Activated T-cell treated with anti-CD3 and anti-CD28 coated beads, Interleukin-2, amount 50 U/mL, for 4 hours (primary cell): Measurements from ENCODE around the gene ABCD1. TPM values are rescaled to one million over a fixed set of nuclear protein-coding genes. Genes with fewer than 3 reads are reported as not detected.

Source experiments
- ATAC-seq, 2 donors: fragments of 200-7000 bp; cut with Tn5 transposase; one replicate each; pipeline ENCODE4 v1.10.0; 2021
- DNase-seq: peaks from one replicate; pipeline ENCODE4 v3.0.0-alpha.2; 2020
- H3K27me3 Mint-ChIP-seq: one replicate; pipeline ENCODE4 v1.8.0; 2021; ENCODE audit warnings: low read depth, mixed read lengths
- H3K36me3 Mint-ChIP-seq: one replicate; pipeline ENCODE4 v1.8.0; 2022; ENCODE audit warnings: mixed read lengths; ENCODE audit not compliant: insufficient read depth
- H3K4me1 Mint-ChIP-seq: one replicate; pipeline ENCODE4 v1.8.0; 2021; ENCODE audit warnings: low read depth, mixed read lengths
- H3K4me3 Mint-ChIP-seq: one replicate; pipeline ENCODE4 v1.8.0; 2021; ENCODE audit warnings: mild to moderate bottlenecking, moderate library complexity, mixed read lengths
- H3K9me3 Mint-ChIP-seq: one replicate; pipeline ENCODE4 v1.8.0; 2021; ENCODE audit warnings: mixed read lengths
- total RNA-seq, 3 donors: library from RNA; stranded (reverse); gene quantifications; one replicate each; pipeline ENCODE4 v1.2.1, GENCODE V29; 2021

Gene ABCD1
- total RNA-seq, 3 donors from 2014 or later: 2.6 to 3.4 (median 3.1) TPM

GRCh38 chrX:153782313-153782712 lies 57.7 kb downstream of the ABCD1 start:
- H3K4me3 Mint-ChIP-seq: no peak overlapping the region
- H3K36me3 Mint-ChIP-seq: no peaks in the 10 kb centered on the region
- no peak for DNase-seq
- peaks cover 10% of the 10 kb centered on the region for H3K27me3 Mint-ChIP-seq
- H3K9me3 Mint-ChIP-seq: no peaks in the 10 kb centered on the region
- ATAC-seq: no peak
- peaks cover 4% of the 10 kb centered on the region for H3K4me1 Mint-ChIP-seq

GRCh38 chrX:153782871-153783270 lies 58.2 kb downstream of the ABCD1 start:
- Mint-ChIP-seq H3K9me3 (no peaks in the 10 kb centered on the region), H3K4me1 (peaks cover 4% of the 10 kb centered on the region), H3K27me3 (peaks cover 8% of the 10 kb centered on the region), H3K4me3 (no peak overlapping the region), H3K36me3 (peaks cover 1% of the 10 kb centered on the region)
- ATAC-seq: no peak
- DNase-seq: no peak

GRCh38 chrX:153783378-153784013 lies 58.8 kb downstream of the ABCD1 start:
- Mint-ChIP-seq H3K4me1 (peaks cover 4% of the 10 kb centered on the region), H3K27me3 (peaks cover 8% of the 10 kb centered on the region)

GRCh38 chrX:153784325-153784967 lies 59.8 kb downstream of the ABCD1 start:
- H3K4me1 Mint-ChIP-seq: peaks cover 4% of the 10 kb centered on the region
- H3K36me3 Mint-ChIP-seq: peaks cover 1% of the 10 kb centered on the region
- H3K9me3 Mint-ChIP-seq: no peaks in the 10 kb centered on the region
- no peak overlapping the region for H3K4me3 Mint-ChIP-seq
- DNase-seq (no peak), ATAC-seq (no peak)
- peaks cover 8% of the 10 kb centered on the region for H3K27me3 Mint-ChIP-seq

More at GRCh38 chrX:153783378-153784013, 58.8 kb downstream of the ABCD1 start:
- DNase-seq (no peak), ATAC-seq (no peak)
- Mint-ChIP-seq H3K9me3 (no peaks in the 10 kb centered on the region), H3K36me3 (peaks cover 1% of the 10 kb centered on the region), H3K4me3 (no peak overlapping the region)

GRCh38 chrX:153786669-153787068 lies 62.0 kb downstream of the ABCD1 start:
- DNase-seq (no peak), ATAC-seq (no peak)
- H3K27me3 Mint-ChIP-seq: no peaks in the 10 kb centered on the region
- H3K4me3 Mint-ChIP-seq: no peak overlapping the region
- H3K36me3 Mint-ChIP-seq: peaks cover 3% of the 10 kb centered on the region
- H3K9me3 Mint-ChIP-seq: no peaks in the 10 kb centered on the region
- H3K4me1 Mint-ChIP-seq: no peaks in the 10 kb centered on the region

GRCh38 chrX:153789654-153790053 lies 65.0 kb downstream of the ABCD1 start:
- Mint-ChIP-seq H3K4me3 (no peak overlapping the region), H3K36me3 (peaks cover 3% of the 10 kb centered on the region), H3K27me3 (no peaks in the 10 kb centered on the region), H3K4me1 (peaks cover 13% of the 10 kb centered on the region), H3K9me3 (no peaks in the 10 kb centered on the region)
- no peak for ATAC-seq
- no peak for DNase-seq

GRCh38 chrX:153791104-153791852 lies 66.6 kb downstream of the ABCD1 start:
- peaks cover 6% of the 10 kb centered on the region for H3K36me3 Mint-ChIP-seq
- peaks cover 19% of the 10 kb centered on the region for H3K4me1 Mint-ChIP-seq
- DNase-seq: no peak
- no peaks in the 10 kb centered on the region for H3K9me3 Mint-ChIP-seq
- H3K4me3 Mint-ChIP-seq: no peak overlapping the region
- no peak for ATAC-seq
- H3K27me3 Mint-ChIP-seq: no peaks in the 10 kb centered on the region

- no peak for ATAC-seq
- Mint-ChIP-seq H3K27me3 (no peaks in the 10 kb centered on the region), H3K36me3 (peaks cover 7% of the 10 kb centered on the region), H3K4me3 (peak overlapping the region; percentile 96), H3K4me1 (peaks cover 20% of the 10 kb centered on the region), H3K9me3 (no peaks in the 10 kb centered on the region)
- no peak for DNase-seq
These were observed 67.7 kb downstream of the ABCD1 start for GRCh38 chrX:153792368-153792767.

- H3K4me3 Mint-ChIP-seq: peak overlapping the region; percentile 96
- no peaks in the 10 kb centered on the region for H3K9me3 Mint-ChIP-seq
- ATAC-seq (no peak), DNase-seq (no peak)
- peaks cover 5% of the 10 kb centered on the region for H3K36me3 Mint-ChIP-seq
- no peaks in the 10 kb centered on the region for H3K27me3 Mint-ChIP-seq
- peaks cover 20% of the 10 kb centered on the region for H3K4me1 Mint-ChIP-seq
These were observed 68.6 kb downstream of the ABCD1 start for GRCh38 chrX:153793291-153793690.

Other genes starting within 250 kb of the ABCD1 start
- gene BGN, start 229.9 kb upstream of the ABCD1 start, total RNA-seq: under 1 TPM; 0.13 to 0.30 (median 0.16) TPM
- gene ATP2B3, start 207.2 kb upstream of the ABCD1 start, total RNA-seq: under 1 TPM in 1 of 3 donors, not detected in 2; 0.05 TPM
- gene CCNQ, start 125.7 kb upstream of the ABCD1 start, total RNA-seq: 10 to 100 TPM; 38.6 to 46.9 (median 39.1) TPM
- under 1 TPM; 0.11 to 0.42 (median 0.33) TPM for gene DUSP9, start 77.7 kb upstream of the ABCD1 start, total RNA-seq
- under 1 TPM; 0.26 to 0.71 (median 0.51) TPM for gene PNCK, start 51.0 kb upstream of the ABCD1 start, total RNA-seq
- gene SLC6A8, start 36.9 kb upstream of the ABCD1 start, total RNA-seq: 1 to 10 TPM; 1.1 to 1.9 (median 1.6) TPM
- 100 to 1,000 TPM; 134 to 176 (median 151) TPM for gene BCAP31, start 469 bp upstream of the ABCD1 start, total RNA-seq
- under 1 TPM; 0.40 to 0.66 (median 0.46) TPM for gene PLXNB3, start 39.4 kb downstream of the ABCD1 start, total RNA-seq
- not detected for gene SRPK3, start 56.2 kb downstream of the ABCD1 start, total RNA-seq
- 10 to 100 TPM; 60.8 to 64.2 (median 62.7) TPM for gene IDH3G, start 69.5 kb downstream of the ABCD1 start, total RNA-seq
- 100 to 1,000 TPM; 295 to 341 (median 296) TPM for gene SSR4, start 69.8 kb downstream of the ABCD1 start, total RNA-seq
- gene PDZD4, start 105.7 kb downstream of the ABCD1 start, total RNA-seq: 1 to 10 TPM in 2 of 3 donors, under 1 TPM in 1; 0.81 to 1.4 (median 1.4) TPM
- under 1 TPM; 0.14 to 0.46 (median 0.34) TPM for gene L1CAM, start 161.3 kb downstream of the ABCD1 start, total RNA-seq
- gene AVPR2, start 179.8 kb downstream of the ABCD1 start, total RNA-seq: not detected
- 100 to 1,000 TPM in 2 of 3 donors, 10 to 100 TPM in 1; 96.7 to 128 (median 108) TPM for gene ARHGAP4, start 201.4 kb downstream of the ABCD1 start, total RNA-seq
- gene NAA10, start 210.2 kb downstream of the ABCD1 start, total RNA-seq: 100 to 1,000 TPM; 190 to 224 (median 221) TPM
- gene RENBP, start 219.8 kb downstream of the ABCD1 start, total RNA-seq: 10 to 100 TPM in 1 of 3 donors, 1 to 10 TPM in 2; 6.9 to 10.4 (median 8.6) TPM
- 100 to 1,000 TPM; 140 to 162 (median 150) TPM for gene HCFC1, start 247.0 kb downstream of the ABCD1 start, total RNA-seq
- gene TMEM187, start 247.9 kb downstream of the ABCD1 start, total RNA-seq: 1 to 10 TPM; 2.0 to 2.7 (median 2.3) TPM